Central memory CD4-positive, alpha-beta T cell (primary cell): ENCODE results near the gene DDT.
"Not testable (repeated sequence)": the region's sequence is repeated elsewhere in the genome, so short reads cannot be mapped to it uniquely, and the experiment has no call there.

Source experiments
- DNase-seq: peaks from one replicate; pipeline ENCODE4 v3.0.0; 2022

The DDT gene

GRCh38 chr22:23989583-23990244 lies 15.5 kb upstream of the DDT start:
- DNase-seq = not testable (repeated sequence)

GRCh38 chr22:23986538-23987178 lies 12.4 kb upstream of the DDT start:
- not testable (repeated sequence) for DNase-seq

GRCh38 chr22:23986089-23986488 lies 11.8 kb upstream of the DDT start:
- DNase-seq = not testable (repeated sequence)

- no peak for DNase-seq
These were observed 10.2 kb upstream of the DDT start for GRCh38 chr22:23984430-23984829.

- DNase-seq = not testable (repeated sequence)
These were observed 6.3 kb upstream of the DDT start for GRCh38 chr22:23980567-23980966.

GRCh38 chr22:23979557-23980240 lies 5.5 kb upstream of the DDT start, which contains the start of gene GSTT2:
TSS of gene GSTT2 (plus strand) at chr22:23980134.
- not testable (repeated sequence) for DNase-seq

GRCh38 chr22:23977304-23977703 lies 3.1 kb upstream of the DDT start:
- not testable (repeated sequence) for DNase-seq

GRCh38 chr22:23974836-23975352 lies 653 bp upstream of the DDT start:
- DNase-seq = not testable (repeated sequence)

- not testable (repeated sequence) for DNase-seq
These were observed 2.3 kb downstream of the DDT start for GRCh38 chr22:23971927-23972326.

- DNase-seq = no peak
These were observed 3.3 kb downstream of the DDT start for GRCh38 chr22:23970816-23971486.

- DNase-seq = no peak
These were observed 4.0 kb downstream of the DDT start for GRCh38 chr22:23970201-23970641.

- no peak for DNase-seq
These were observed 5.2 kb downstream of the DDT start for GRCh38 chr22:23969071-23969470.

GRCh38 chr22:23966568-23966967 lies 7.7 kb downstream of the DDT start, which contains the start of gene DDTL:
TSS of gene DDTL (plus strand) at chr22:23966888. CDS start at chr22:23966915, 27 bp downstream.
- not testable (repeated sequence) for DNase-seq

GRCh38 chr22:23966094-23966493 lies 8.1 kb downstream of the DDT start:
- DNase-seq = not testable (repeated sequence)

GRCh38 chr22:23961084-23961771 lies 13.0 kb downstream of the DDT start, which contains the start of gene GSTT2B:
TSS of gene GSTT2B (minus strand) at chr22:23961195. CDS start at chr22:23961131, 64 bp downstream.
- DNase-seq = not testable (repeated sequence)

- DNase-seq = peak; percentile 64
These were observed 17.8 kb downstream of the DDT start for GRCh38 chr22:23956301-23956900.

GRCh38 chr22:23955886-23956285 lies 18.4 kb downstream of the DDT start:
- not testable (repeated sequence) for DNase-seq

GRCh38 chr22:23954991-23955305 lies 19.3 kb downstream of the DDT start:
- DNase-seq = not testable (repeated sequence)

GRCh38 chr22:23954193-23954990 lies 19.8 kb downstream of the DDT start:
- DNase-seq = not testable (repeated sequence)

- not testable (repeated sequence) for DNase-seq
These were observed 20.8 kb downstream of the DDT start for GRCh38 chr22:23953485-23953884.
